ENCODE results near the gene GPER1. TPM values are rescaled to one million over a fixed set of nuclear protein-coding genes. Genes with fewer than 3 reads are reported as not detected.
A peak's percentile ranks its signal among the peaks of the same experiment; 100 is the strongest.
"Not testable (repeated sequence)": the region's sequence is repeated elsewhere in the genome, so short reads cannot be mapped to it uniquely, and the experiment has no call there.

Gene GPER1
- 0.14 and 0.63 TPM in 2 replicates for total RNA-seq (2014; rRNA removed; shearing (Covaris generic))

DNA sequence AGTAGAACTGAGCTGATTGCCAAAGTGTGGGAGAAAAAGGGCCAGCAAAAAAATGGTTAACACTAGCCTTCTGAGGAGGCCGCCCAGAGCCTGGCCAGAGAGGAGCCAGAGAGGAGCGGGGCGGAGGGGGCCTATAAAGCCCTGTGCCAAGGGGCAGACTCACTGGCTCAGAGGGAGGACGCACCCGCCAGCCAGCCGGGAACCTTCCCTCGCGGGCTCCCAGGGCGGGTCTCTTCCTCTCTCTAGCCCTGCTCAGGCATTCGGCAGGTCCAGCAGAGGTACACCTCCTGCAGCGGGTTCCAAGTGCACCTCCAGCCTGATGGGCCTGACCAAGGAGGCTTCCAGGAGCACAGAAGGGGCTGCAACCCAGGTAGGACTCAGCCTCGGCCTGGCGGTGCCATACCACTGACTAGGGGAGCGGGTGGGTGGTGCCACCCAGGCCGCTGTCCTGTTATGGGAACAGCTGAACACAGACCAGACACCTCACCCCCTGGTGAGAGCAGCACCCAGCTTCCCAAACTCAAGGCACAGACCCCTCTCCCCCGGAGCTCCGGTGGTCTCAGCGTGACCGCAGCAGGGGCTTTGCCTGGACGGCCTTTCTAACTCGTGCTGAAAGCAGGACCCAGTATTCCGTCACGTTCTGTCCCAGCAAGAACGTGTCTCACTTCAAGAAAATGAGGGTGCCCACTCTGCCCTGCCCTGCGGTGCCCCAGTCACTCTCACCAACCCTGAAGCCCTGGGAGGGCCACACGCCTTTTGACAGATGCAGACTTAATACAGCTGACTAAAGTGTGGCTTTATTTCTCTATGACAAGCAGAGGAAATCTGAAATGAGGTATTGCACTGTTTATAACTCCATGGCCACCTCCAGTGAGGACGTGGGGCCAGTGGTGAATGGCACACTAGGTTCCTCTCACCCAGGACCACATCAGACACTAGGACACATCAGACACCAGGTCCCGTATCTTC, at the start of gene GPER1:
GPER1 (plus strand) TSS at position 162 of the 969 bp plus-strand sequence. CDS start 3,616 bp downstream, outside the sequence.
- peak; percentile 91 for DNase-seq
- no peak within 1 kb of the TSS for H3K4me3 ChIP-seq (ENCODE audit: insufficient read depth, low read depth, low read length)

GRCh38 chr7:1040233-1040632, 47.7 kb upstream of the GPER1 start:
- H3K36me3 ChIP-seq (replicated peaks; ENCODE audit: control insufficient read depth, insufficient read depth, low read length); DNase-seq; H3K27me3 ChIP-seq (ENCODE audit: control insufficient read depth, insufficient read depth, low read length); H3K4me3 ChIP-seq (ENCODE audit: insufficient read depth, low read depth, low read length): not testable (repeated sequence)

More for the DNA sequence above, at the start of gene GPER1:
- no peaks in the 10 kb centered on the region for H3K27me3 ChIP-seq (ENCODE audit: control insufficient read depth, insufficient read depth, low read length)
- H3K36me3 ChIP-seq (replicated peaks; ENCODE audit: control insufficient read depth, insufficient read depth, low read length): peaks cover 3% of the 10 kb centered on the region; the same call in 1 of the 2 replicates

- Histone ChIP-seq H3K27me3 (ENCODE audit: control insufficient read depth, insufficient read depth, low read length) (no peaks in the 10 kb centered on the region), H3K36me3 (replicated peaks; ENCODE audit: control insufficient read depth, insufficient read depth, low read length) (no peaks in the 10 kb centered on the region), H3K4me3 (ENCODE audit: insufficient read depth, low read depth, low read length) (no peak overlapping the region)
- peak; percentile 75 for DNase-seq
These were observed 47.1 kb upstream of the GPER1 start for GRCh38 chr7:1040790-1041189.

- DNase-seq: no peak
- no peaks in the 10 kb centered on the region for H3K36me3 ChIP-seq (replicated peaks; ENCODE audit: control insufficient read depth, insufficient read depth, low read length)
- no peak overlapping the region for H3K4me3 ChIP-seq (ENCODE audit: insufficient read depth, low read depth, low read length)
- no peaks in the 10 kb centered on the region for H3K27me3 ChIP-seq (ENCODE audit: control insufficient read depth, insufficient read depth, low read length)
These were observed 46.1 kb upstream of the GPER1 start for GRCh38 chr7:1041551-1042491.

DNA sequence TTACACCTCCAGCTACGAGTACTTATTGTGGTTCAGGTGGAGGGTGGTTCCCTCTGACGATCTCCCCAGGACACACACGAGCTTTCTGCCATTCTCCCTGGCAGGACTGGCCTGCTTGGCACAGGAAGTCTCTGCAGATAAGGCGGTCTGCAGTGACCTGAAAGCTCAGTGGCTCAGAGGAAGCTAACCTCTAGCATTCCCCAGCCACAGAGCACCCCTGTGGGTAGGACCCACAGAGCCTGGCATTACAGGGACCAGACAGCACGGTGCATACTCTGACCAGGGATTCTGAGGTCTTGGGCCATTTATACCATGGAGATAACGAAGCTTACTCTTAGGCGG, 45.5 kb upstream of the GPER1 start:
- DNase-seq: no peak
- Histone ChIP-seq H3K27me3 (ENCODE audit: control insufficient read depth, insufficient read depth, low read length) (no peaks in the 10 kb centered on the region), H3K4me3 (ENCODE audit: insufficient read depth, low read depth, low read length) (no peak overlapping the region), H3K36me3 (replicated peaks; ENCODE audit: control insufficient read depth, insufficient read depth, low read length) (no peaks in the 10 kb centered on the region)

- H3K27me3 ChIP-seq (ENCODE audit: control insufficient read depth, insufficient read depth, low read length): no peaks in the 10 kb centered on the region
- no peak for DNase-seq
- peak overlapping the region; percentile 18 for H3K4me3 ChIP-seq (ENCODE audit: insufficient read depth, low read depth, low read length)
- no peaks in the 10 kb centered on the region for H3K36me3 ChIP-seq (replicated peaks; ENCODE audit: control insufficient read depth, insufficient read depth, low read length)
These were observed 44.2 kb upstream of the GPER1 start for GRCh38 chr7:1043552-1044188.

DNA sequence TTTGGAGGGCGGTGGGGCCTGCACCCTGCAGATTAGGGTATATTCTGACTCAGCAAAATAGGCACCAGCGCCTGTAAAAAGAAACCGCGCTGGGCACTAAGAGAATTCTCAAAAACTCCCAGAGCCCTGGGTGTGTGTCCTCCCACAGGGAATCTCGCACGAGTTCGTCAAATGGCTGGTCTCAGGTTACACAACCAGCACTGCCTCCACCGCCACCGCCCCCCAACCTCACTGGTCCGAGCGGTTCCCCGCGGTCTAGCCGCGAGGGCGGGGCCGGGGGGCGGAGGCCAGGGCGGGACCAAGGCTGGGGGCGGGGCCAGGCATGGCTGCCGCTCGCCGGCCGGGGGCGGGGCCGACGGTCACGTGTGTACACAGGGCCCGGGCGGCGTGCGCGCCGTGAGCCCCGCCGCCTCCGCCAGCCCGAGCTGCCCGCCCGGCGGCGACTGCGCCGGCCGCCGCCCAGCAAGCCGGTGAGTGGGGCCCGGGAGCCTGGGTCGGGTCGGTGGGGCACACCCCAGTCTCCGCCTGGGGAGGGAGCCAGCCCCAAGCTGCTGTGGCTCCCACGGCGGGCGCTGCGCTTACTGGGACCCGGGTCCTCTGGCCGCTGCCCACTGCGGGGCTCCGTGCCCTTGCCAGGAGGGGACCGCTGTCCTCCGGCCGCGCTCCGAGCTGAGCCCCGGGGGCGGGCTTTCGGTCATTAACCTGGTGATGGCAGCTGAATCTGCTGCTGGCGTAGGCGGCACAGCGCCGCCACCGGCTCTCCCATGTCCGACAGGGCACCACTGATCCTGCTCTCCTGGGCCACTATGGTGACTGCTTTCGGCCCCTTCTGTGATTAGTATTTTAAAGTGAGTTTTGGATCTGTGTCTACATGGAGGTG, 43.5 kb upstream of the GPER1 start, which contains the start of gene GPR146:
GPR146 (plus strand) TSS at position 358 of the 880 bp plus-strand sequence. CDS start 12,970 bp downstream, outside the sequence.
- peak; percentile 100 for DNase-seq
- H3K4me3 ChIP-seq (ENCODE audit: insufficient read depth, low read depth, low read length): peak within 1 kb of the TSS; percentile 68
- H3K27me3 ChIP-seq (ENCODE audit: control insufficient read depth, insufficient read depth, low read length): no peaks in the 10 kb centered on the region
- H3K36me3 ChIP-seq (replicated peaks; ENCODE audit: control insufficient read depth, insufficient read depth, low read length): no peaks in the 10 kb centered on the region

DNA sequence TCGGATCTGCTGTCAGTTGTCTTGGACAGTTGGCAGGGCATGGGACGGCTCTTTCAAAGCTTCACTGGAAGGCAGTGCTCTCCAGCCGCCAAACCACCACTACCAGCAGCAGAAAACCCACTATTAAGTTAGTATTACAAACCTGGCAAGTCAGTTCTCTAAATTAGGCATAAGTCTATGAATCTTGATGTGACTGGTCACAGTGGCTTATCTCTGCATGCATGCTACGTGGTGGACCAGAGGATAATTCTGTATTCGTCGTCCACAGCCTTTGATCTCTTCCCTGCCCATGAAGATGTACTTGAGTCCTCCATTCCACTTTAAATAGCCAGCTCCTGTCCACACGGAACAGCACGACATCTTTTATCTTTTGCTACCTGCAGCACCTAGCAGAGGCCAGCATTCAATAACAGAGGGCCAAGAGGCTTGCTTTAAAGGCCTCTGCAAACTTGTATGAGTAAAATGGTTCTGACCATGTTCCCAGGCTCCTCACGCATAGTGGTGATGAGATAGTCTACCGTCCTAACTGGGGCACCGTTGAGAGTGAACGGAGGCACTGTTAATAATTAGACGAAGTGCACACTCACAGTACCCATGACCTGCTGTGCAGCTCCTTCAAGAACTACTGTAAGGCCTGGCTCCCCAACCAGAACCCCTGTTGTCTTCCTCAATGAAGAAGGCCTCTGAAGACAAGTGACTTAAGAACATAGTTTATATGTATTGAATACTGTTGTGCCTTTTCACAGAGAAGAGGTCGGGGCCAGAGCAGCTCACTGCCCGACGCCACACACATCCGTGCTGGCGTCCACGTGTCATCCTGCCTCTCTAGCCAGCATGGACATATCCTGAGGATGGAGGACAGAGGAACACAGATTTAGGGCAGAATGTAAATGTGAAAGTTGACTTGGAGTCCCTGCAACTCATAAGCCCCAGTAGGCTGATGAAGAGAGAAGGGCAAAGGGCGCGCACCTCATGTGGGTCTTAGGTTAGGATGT, 42.5 kb upstream of the GPER1 start:
- Histone ChIP-seq H3K27me3 (ENCODE audit: control insufficient read depth, insufficient read depth, low read length) (no peaks in the 10 kb centered on the region), H3K36me3 (replicated peaks; ENCODE audit: control insufficient read depth, insufficient read depth, low read length) (no peaks in the 10 kb centered on the region), H3K4me3 (ENCODE audit: insufficient read depth, low read depth, low read length) (peak overlapping the region; percentile 68)
- DNase-seq: no peak

DNA sequence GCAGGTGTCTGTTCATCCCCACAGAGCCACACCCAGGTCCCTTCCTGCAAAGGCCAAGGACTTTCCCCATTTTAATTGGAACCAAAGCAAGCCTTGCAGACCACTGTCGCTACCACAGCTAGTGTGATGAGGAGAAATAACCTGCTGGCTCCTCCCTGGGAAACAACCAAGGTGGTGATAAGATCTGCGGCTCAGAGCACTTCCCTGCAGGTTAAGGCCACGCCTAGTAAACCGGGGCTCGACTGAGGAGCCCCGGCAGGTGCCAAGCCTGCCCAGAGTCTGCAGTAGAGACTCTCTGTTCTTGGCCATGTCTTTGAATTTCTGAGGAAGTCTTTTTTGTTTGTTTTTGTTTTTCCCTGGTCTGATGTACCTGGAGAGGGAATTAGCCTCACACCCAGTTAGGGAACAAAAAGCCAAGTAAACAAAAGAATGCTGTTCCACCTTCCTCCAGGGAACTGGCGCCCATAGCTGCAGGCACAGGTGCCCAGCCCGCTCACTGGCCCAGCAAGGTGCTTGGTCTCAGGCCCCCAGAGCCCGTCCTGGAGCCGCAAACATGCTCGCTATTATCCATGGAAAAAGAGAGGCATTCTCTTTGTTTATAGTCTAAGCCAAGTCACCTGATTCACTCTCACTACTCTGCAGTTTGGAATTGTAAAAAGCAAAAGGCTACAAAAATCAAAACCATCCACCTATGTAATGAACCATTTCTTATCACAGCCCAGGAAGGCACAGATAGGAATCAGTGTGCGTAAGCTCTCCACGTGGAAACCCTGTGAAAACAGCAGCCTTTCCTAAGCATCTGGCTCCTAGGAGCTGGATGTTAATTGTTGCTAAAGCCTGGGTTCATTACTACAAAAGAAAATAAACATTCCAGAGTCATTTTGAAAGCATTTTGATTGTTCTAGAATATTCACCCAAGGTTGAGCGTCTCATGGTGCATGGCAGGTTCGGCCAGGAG, 40.9 kb upstream of the GPER1 start:
- Histone ChIP-seq H3K36me3 (replicated peaks; ENCODE audit: control insufficient read depth, insufficient read depth, low read length) (no peaks in the 10 kb centered on the region), H3K27me3 (ENCODE audit: control insufficient read depth, insufficient read depth, low read length) (no peaks in the 10 kb centered on the region), H3K4me3 (ENCODE audit: insufficient read depth, low read depth, low read length) (no peak overlapping the region)
- DNase-seq: no peak

- Histone ChIP-seq H3K36me3 (replicated peaks; ENCODE audit: control insufficient read depth, insufficient read depth, low read length) (no peaks in the 10 kb centered on the region), H3K4me3 (ENCODE audit: insufficient read depth, low read depth, low read length) (no peak overlapping the region), H3K27me3 (ENCODE audit: control insufficient read depth, insufficient read depth, low read length) (no peaks in the 10 kb centered on the region)
- no peak for DNase-seq
These were observed 38.7 kb upstream of the GPER1 start for GRCh38 chr7:1049006-1049741.

- Histone ChIP-seq H3K4me3 (ENCODE audit: insufficient read depth, low read depth, low read length) (no peak overlapping the region), H3K27me3 (ENCODE audit: control insufficient read depth, insufficient read depth, low read length) (no peaks in the 10 kb centered on the region), H3K36me3 (replicated peaks; ENCODE audit: control insufficient read depth, insufficient read depth, low read length) (no peaks in the 10 kb centered on the region)
- no peak for DNase-seq
These were observed 38.1 kb upstream of the GPER1 start for GRCh38 chr7:1049801-1050200.

Data from H7 (cell line).